B cell (primary cell): ENCODE data around the gene RINT1. TPM values are rescaled to one million over a fixed set of nuclear protein-coding genes. Genes with fewer than 3 reads are reported as not detected.
"Not testable (repeated sequence)": the region's sequence is repeated elsewhere in the genome, so short reads cannot be mapped to it uniquely, and the experiment has no call there.

Experiments
- ATAC-seq: fragments of 200-7000 bp; cut with Tn5 transposase; one replicate; pipeline ENCODE4 v1.10.0; 2021; ENCODE audit warnings: low read depth, mild to moderate bottlenecking, moderate number of reproducible peaks, moderate library complexity
- CTCF ChIA-PET: fragments of 350-600 bp; sonication (Branson Sonifier 250); formaldehyde crosslinking; loops from one replicate; lab custom pipeline; 2021; ENCODE audit warnings: antibody characterized with exemption, inconsistent platforms; lab: Charles Lee
- POLR2A ChIA-PET: fragments of 350-600 bp; sonication (Branson Sonifier 250); formaldehyde crosslinking; loops from one replicate; lab custom pipeline; 2021; ENCODE audit warnings: antibody characterized with exemption; lab: Charles Lee
- DNase-seq: peaks from one replicate; pipeline ENCODE4 v3.0.0; 2013
- H2AFZ ChIP-seq: 2 replicates; pipeline ENCODE4 v1.6.1; 2012; ENCODE audit warnings: mild to moderate bottlenecking, low read depth, low read length; ENCODE audit not compliant: insufficient read depth, poor library complexity, severe bottlenecking
- H3K27ac ChIP-seq, 2 donors: 1 replicate in 1 of 2; 2 replicates in 1 of 2; pipeline ENCODE4 v1.5.1; 2012 to 2013; ENCODE audit warnings: low read length in 2 of 2, mild to moderate bottlenecking in 2 of 2, moderate library complexity in 1 of 2
- H3K27me3 ChIP-seq, 4 experiments: fragments of 200-600 bp in 1 of 4; sonication (generic) in 1 of 4; replicated peaks in 1 of 4; 1 replicate in 2 of 4; 2 replicates in 2 of 4; pipeline versions ENCODE4 v1.6.1 to v1.7.0; 2013 to 2016; ENCODE audit warnings: low read length in 3 of 4, mild to moderate bottlenecking in 2 of 4, mixed read lengths in 1 of 4, moderate library complexity in 1 of 4; ENCODE audit not compliant: insufficient read depth in 4 of 4, control insufficient read depth in 3 of 4; ENCODE audit errors: control extremely low read depth in 1 of 4
- H3K36me3 ChIP-seq, 2 experiments: replicated peaks in 1 of 2; 1 replicate in 1 of 2; 2 replicates in 1 of 2; pipeline versions ENCODE4 v1.6.1 to v1.7.1; 2013; ENCODE audit warnings: low read length in 1 of 2; ENCODE audit not compliant: insufficient read depth in 2 of 2, control insufficient read depth in 1 of 2; ENCODE audit errors: control extremely low read depth in 1 of 2, extremely low read depth in 1 of 2
- H3K4me1 ChIP-seq, 2 donors: fragments of 200-600 bp in 1 of 2; sonication (generic) in 1 of 2; 1 replicate in 1 of 2; 2 replicates in 1 of 2; pipeline versions ENCODE4 v1.5.1 to v1.6.1; 2013 to 2017; ENCODE audit warnings: low read length in 2 of 2; ENCODE audit not compliant: control insufficient read depth in 2 of 2, insufficient read depth in 2 of 2
- H3K4me2 ChIP-seq: replicated peaks from 2 replicates; pipeline ENCODE3; 2012; ENCODE audit warnings: mild to moderate bottlenecking, low read depth, low read length; ENCODE audit not compliant: poor library complexity, severe bottlenecking
- H3K4me3 ChIP-seq, 5 experiments: fragments of 200-600 bp in 1 of 5; sonication (generic) in 1 of 5; 1 replicate in 3 of 5; 2 replicates in 2 of 5; pipeline versions ENCODE4 v1.5.1 to v1.7.0; 2011 to 2016; ENCODE audit warnings: low read length in 4 of 5, mild to moderate bottlenecking in 4 of 5, low read depth in 2 of 5, control low read depth in 1 of 5, moderate library complexity in 1 of 5; ENCODE audit not compliant: insufficient read depth in 1 of 5; ENCODE audit errors: control extremely low read depth in 1 of 5, extremely low read depth in 1 of 5
- H3K79me2 ChIP-seq: fragments of 200-600 bp; sonication (generic); one replicate; pipeline ENCODE4 v1.6.0; 2016; ENCODE audit warnings: low read length; ENCODE audit not compliant: control insufficient read depth, insufficient read depth
- H3K9ac ChIP-seq: fragments of 200-600 bp; sonication (generic); 2 replicates; pipeline ENCODE4 v1.6.1; 2017; ENCODE audit warnings: mild to moderate bottlenecking, low read length, moderate library complexity
- H3K9me3 ChIP-seq, 3 donors: one replicate each; pipeline versions ENCODE4 v1.6.1 to v1.7.1; 2013; ENCODE audit warnings: low read length in 2 of 3; ENCODE audit not compliant: control insufficient read depth in 2 of 3, insufficient read depth in 1 of 3; ENCODE audit errors: control extremely low read depth in 1 of 3
- H4K20me1 ChIP-seq: 2 replicates; pipeline ENCODE4 v1.6.0; 2012; ENCODE audit warnings: mild to moderate bottlenecking, low read length; ENCODE audit not compliant: insufficient read depth, control insufficient read depth, poor library complexity, severe bottlenecking
- H3K27ac Mint-ChIP-seq: one replicate; pipeline ENCODE4 v1.8.0; 2021; ENCODE audit warnings: mixed read lengths
- H3K27me3 Mint-ChIP-seq: one replicate; pipeline ENCODE4 v1.8.0; 2021; ENCODE audit warnings: mixed read lengths
- H3K4me1 Mint-ChIP-seq: one replicate; pipeline ENCODE4 v1.8.0; 2021; ENCODE audit warnings: mixed read lengths
- H3K4me3 Mint-ChIP-seq: one replicate; pipeline ENCODE4 v1.8.0; 2021; ENCODE audit warnings: mixed read lengths
- H3K9me3 Mint-ChIP-seq: one replicate; pipeline ENCODE4 v1.8.0; 2022; ENCODE audit warnings: mixed read lengths; ENCODE audit not compliant: insufficient read depth
- EZH2 ChIP-seq: IDR thresholded peaks from 2 replicates; pipeline ENCODE4 v1.6.1; 2012; ENCODE audit warnings: borderline replicate concordance, low read depth, mild to moderate bottlenecking, moderate library complexity, low read length; ENCODE audit not compliant: insufficient read depth, poor library complexity, severe bottlenecking
- WGBS: methylation state at CpG from one replicate; pipeline ENCODE4 v1.1.5; 2013; ENCODE audit warnings: missing lambda C conversion rate; ENCODE audit not compliant: insufficient coverage; 5-methylcytosine and 5-hydroxymethylcytosine counted together
- intact Hi-C: fragments of 100-400 bp; cut with micrococcal nuclease; formaldehyde crosslinking; loops from one replicate; pipeline ENCODE4 v1.10.0; 2022
- polyA plus RNA-seq: library from polyadenylated mRNA; depleted of rRNA; stranded (reverse); fragments of >200 nt; gene quantifications from 2 replicates; pipeline ENCODE4 v1.2.3, GENCODE V29; 2012
- total RNA-seq, 2 donors: library from RNA; stranded (reverse); fragments of 120-200 nt in 1 of 2; gene quantifications; 1 replicate in 1 of 2; 2 replicates in 1 of 2; pipeline versions ENCODE4 v1.2.3 to v1.2.4, GENCODE V29; 2013 to 2022
- TF ChIP-seq, protein P1 (sequence below): fragments of 200-600 bp; IDR thresholded peaks from one replicate; pipeline ENCODE4 v1.8.0; 2022; ENCODE audit warnings: antibody characterized with exemption, mild to moderate bottlenecking

The RINT1 gene
- total and polyA plus RNA-seq, 2 donors (not counting 1 experiment from before 2014, with no cell fraction given), result 12.4 to 27.2 TPM

DNA sequence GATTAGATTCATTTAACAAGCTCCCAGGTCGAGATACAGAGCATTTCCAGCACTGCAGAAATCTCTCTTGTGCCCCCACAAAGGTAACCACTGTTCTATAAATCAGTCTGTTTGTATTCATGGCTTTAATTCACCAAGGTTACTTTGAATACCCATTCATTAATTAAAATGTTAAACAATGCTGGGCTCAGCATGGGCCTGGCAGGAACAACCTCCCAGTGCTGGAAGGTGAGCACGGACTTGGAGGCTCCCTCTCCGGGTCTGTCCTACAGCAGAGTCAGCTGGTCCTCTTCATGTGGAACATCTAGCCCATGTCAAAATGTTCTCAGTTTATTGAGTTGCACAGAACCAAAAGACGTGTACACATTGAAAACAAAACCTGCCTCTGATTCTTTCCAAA is 64.9 kb downstream of the RINT1 start:
- Mint-ChIP-seq H3K4me1 (peaks cover 3% of the 10 kb centered on the region), H3K27me3 (no peaks in the 10 kb centered on the region), H3K4me3 (no peak overlapping the region), H3K27ac (no peak overlapping the region), H3K9me3 (no peaks in the 10 kb centered on the region)
- DNase-seq, result no peak
- H3K27me3 ChIP-seq, result no peaks in the 10 kb centered on the region
- no peaks in the 10 kb centered on the region for H3K79me2 ChIP-seq
- H3K9ac ChIP-seq, result no peak overlapping the region
- H3K9me3 ChIP-seq, result peaks cover 0 to 2% (median 0%) of the 10 kb centered on the region in 3 donors
- H3K36me3 ChIP-seq, result no peaks in the 10 kb centered on the region
- ChIA-PET POLR2A (no interaction called here), CTCF (interaction anchor here (1.4 kb wide), 1 partner anchor 11 kb away, joined by 3 read pairs; no protein-coding TSS in a partner anchor)
- no peak overlapping the region for H3K4me3 ChIP-seq
- no peak overlapping the region for H3K27ac ChIP-seq
- intact Hi-C loops, result no loop called here
- no peak overlapping the region for H3K4me2 ChIP-seq
- 83% methylated on average over 4 of the region's 4 CpGs for WGBS
- no peak for ATAC-seq
- H2AFZ ChIP-seq, result no peak overlapping the region
- no peak for TF ChIP-seq EZH2
- TF ChIP-seq, protein P1, sequence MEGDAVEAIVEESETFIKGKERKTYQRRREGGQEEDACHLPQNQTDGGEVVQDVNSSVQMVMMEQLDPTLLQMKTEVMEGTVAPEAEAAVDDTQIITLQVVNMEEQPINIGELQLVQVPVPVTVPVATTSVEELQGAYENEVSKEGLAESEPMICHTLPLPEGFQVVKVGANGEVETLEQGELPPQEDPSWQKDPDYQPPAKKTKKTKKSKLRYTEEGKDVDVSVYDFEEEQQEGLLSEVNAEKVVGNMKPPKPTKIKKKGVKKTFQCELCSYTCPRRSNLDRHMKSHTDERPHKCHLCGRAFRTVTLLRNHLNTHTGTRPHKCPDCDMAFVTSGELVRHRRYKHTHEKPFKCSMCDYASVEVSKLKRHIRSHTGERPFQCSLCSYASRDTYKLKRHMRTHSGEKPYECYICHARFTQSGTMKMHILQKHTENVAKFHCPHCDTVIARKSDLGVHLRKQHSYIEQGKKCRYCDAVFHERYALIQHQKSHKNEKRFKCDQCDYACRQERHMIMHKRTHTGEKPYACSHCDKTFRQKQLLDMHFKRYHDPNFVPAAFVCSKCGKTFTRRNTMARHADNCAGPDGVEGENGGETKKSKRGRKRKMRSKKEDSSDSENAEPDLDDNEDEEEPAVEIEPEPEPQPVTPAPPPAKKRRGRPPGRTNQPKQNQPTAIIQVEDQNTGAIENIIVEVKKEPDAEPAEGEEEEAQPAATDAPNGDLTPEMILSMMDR, result no peak
- H3K4me1 ChIP-seq, result no peaks in the 10 kb centered on the region
- no peaks in the 10 kb centered on the region for H4K20me1 ChIP-seq

GRCh38 chr7:105599080-105599479 is 67.1 kb downstream of the RINT1 start:
- H4K20me1 ChIP-seq, H3K9me3 Mint-ChIP-seq, H3K9ac ChIP-seq, POLR2A ChIA-PET, intact Hi-C loops, H3K4me3 ChIP-seq, H3K27ac ChIP-seq, H3K36me3 ChIP-seq, ATAC-seq, H3K4me2 ChIP-seq, H3K9me3 ChIP-seq, H3K4me1 Mint-ChIP-seq, H3K4me3 Mint-ChIP-seq, H3K4me1 ChIP-seq, DNase-seq, H3K27me3 Mint-ChIP-seq, H3K79me2 ChIP-seq, H2AFZ ChIP-seq, H3K27me3 ChIP-seq, H3K27ac Mint-ChIP-seq: not testable (repeated sequence)
- WGBS, result 88% methylated on average over 4 of the region's 8 CpGs
- CTCF ChIA-PET, result interaction anchor here (0.5 kb wide), 1 partner anchor 681 kb away, joined by 3 read pairs; no protein-coding TSS in a partner anchor
